Osteoblast (primary cell): ENCODE results near the gene ERC1. TPM values are rescaled to one million over a fixed set of nuclear protein-coding genes. Genes with fewer than 3 reads are reported as not detected.

Experiments used
- DNase-seq: peaks from one replicate; pipeline ENCODE4 v3.0.0; 2011; ENCODE audit warnings: low spot score, mixed read lengths; ENCODE audit not compliant: insufficient read length; ENCODE audit errors: missing footprints
- H2AFZ ChIP-seq: 2 replicates; pipeline ENCODE4 v1.6.0; 2011; ENCODE audit warnings: mild to moderate bottlenecking, low read length
- H3K27ac ChIP-seq: 2 replicates; pipeline ENCODE4 v1.5.1; 2011; ENCODE audit warnings: mild to moderate bottlenecking, low read depth, low read length, moderate library complexity
- H3K27me3 ChIP-seq: 2 replicates; pipeline ENCODE4 v1.6.0; 2012; ENCODE audit warnings: mild to moderate bottlenecking, control low read depth, inconsistent platforms, low read length, moderate library complexity; ENCODE audit not compliant: insufficient read depth
- H3K36me3 ChIP-seq: 2 replicates; pipeline ENCODE4 v1.5.1; 2011; ENCODE audit warnings: mild to moderate bottlenecking, low read length, control low read depth, moderate library complexity; ENCODE audit not compliant: insufficient read depth
- H3K4me1 ChIP-seq: 2 replicates; pipeline ENCODE4 v1.5.1; 2011; ENCODE audit warnings: mild to moderate bottlenecking, low read length, control low read depth, moderate library complexity; ENCODE audit not compliant: insufficient read depth
- H3K4me2 ChIP-seq: 2 replicates; pipeline ENCODE4 v1.6.0; 2011; ENCODE audit warnings: mild to moderate bottlenecking, low read length; ENCODE audit not compliant: insufficient read depth
- H3K4me3 ChIP-seq: fragments of 200-600 bp; sonication (generic); 3 replicates; pipeline ENCODE4 v1.5.1; 2012; ENCODE audit warnings: mild to moderate bottlenecking, low read length, inconsistent platforms; ENCODE audit not compliant: insufficient read depth
- H3K79me2 ChIP-seq: 2 replicates; pipeline ENCODE4 v1.6.0; 2012; ENCODE audit warnings: mild to moderate bottlenecking, low read length, control low read depth, inconsistent platforms; ENCODE audit not compliant: insufficient read depth
- H3K9me3 ChIP-seq: 2 replicates; pipeline ENCODE4 v1.5.1; 2011; ENCODE audit warnings: low read depth, low read length, control low read depth
- H4K20me1 ChIP-seq: 2 replicates; pipeline ENCODE4 v1.6.0; 2012; ENCODE audit warnings: mild to moderate bottlenecking, low read length, control low read depth; ENCODE audit not compliant: insufficient read depth
- CTCF ChIP-seq: IDR thresholded peaks from 2 replicates; pipeline ENCODE4 v1.5.1; 2011; ENCODE audit warnings: mild to moderate bottlenecking, low read depth, low read length, moderate library complexity; ENCODE audit errors: extremely low read depth
- total RNA-seq: library from RNA; depleted of rRNA; stranded (reverse); fragments of >200 nt; gene quantifications from 2 replicates; pipeline ENCODE4 v1.2.3, GENCODE V29; 2012

Gene ERC1
- total RNA-seq, 1 donor, result 36.2 TPM

GRCh38 chr12:1422604-1423315 is 431.7 kb downstream of the ERC1 start:
- Histone ChIP-seq H3K27me3 (no peaks in the 10 kb centered on the region), H3K9me3 (peaks cover 4% of the 10 kb centered on the region), H3K4me2 (no peak overlapping the region), H3K27ac (no peak overlapping the region), H3K79me2 (no peaks in the 10 kb centered on the region), H2AFZ (no peak overlapping the region), H3K4me1 (no peaks in the 10 kb centered on the region), H3K36me3 (no peaks in the 10 kb centered on the region), H3K4me3 (no peak overlapping the region), H4K20me1 (no peaks in the 10 kb centered on the region)
- no peak for DNase-seq
- no peak for TF ChIP-seq CTCF

- Histone ChIP-seq H3K4me1 (peaks cover 8% of the 10 kb centered on the region), H3K27ac (no peak overlapping the region), H3K4me3 (no peak overlapping the region), H3K79me2 (no peaks in the 10 kb centered on the region), H3K27me3 (no peaks in the 10 kb centered on the region), H3K36me3 (no peaks in the 10 kb centered on the region), H3K9me3 (peaks cover 4% of the 10 kb centered on the region), H3K4me2 (no peak overlapping the region), H2AFZ (no peak overlapping the region), H4K20me1 (no peaks in the 10 kb centered on the region)
- no peak for DNase-seq
- TF ChIP-seq CTCF, result no peak
These were observed 433.8 kb downstream of the ERC1 start for GRCh38 chr12:1424674-1425395.

- Histone ChIP-seq H3K9me3 (peaks cover 4% of the 10 kb centered on the region), H3K4me3 (no peak overlapping the region), H3K36me3 (no peaks in the 10 kb centered on the region), H4K20me1 (no peaks in the 10 kb centered on the region), H3K27ac (no peak overlapping the region), H3K27me3 (no peaks in the 10 kb centered on the region), H3K79me2 (no peaks in the 10 kb centered on the region), H2AFZ (no peak overlapping the region), H3K4me2 (no peak overlapping the region), H3K4me1 (peaks cover 11% of the 10 kb centered on the region)
- DNase-seq, result no peak
- TF ChIP-seq CTCF, result no peak
These were observed 434.3 kb downstream of the ERC1 start for GRCh38 chr12:1425396-1425729.

- no peak overlapping the region for H3K27ac ChIP-seq
- H3K79me2 ChIP-seq, result no peaks in the 10 kb centered on the region
- H3K36me3 ChIP-seq, result no peaks in the 10 kb centered on the region
- no peaks in the 10 kb centered on the region for H4K20me1 ChIP-seq
- TF ChIP-seq CTCF, result no peak
- H3K4me2 ChIP-seq, result no peak overlapping the region
- H3K27me3 ChIP-seq, result no peaks in the 10 kb centered on the region
- H3K4me1 ChIP-seq, result peaks cover 11% of the 10 kb centered on the region
- H3K9me3 ChIP-seq, result no peaks in the 10 kb centered on the region
- no peak overlapping the region for H3K4me3 ChIP-seq
- H2AFZ ChIP-seq, result no peak overlapping the region
- DNase-seq, result no peak
These were observed 437.6 kb downstream of the ERC1 start for GRCh38 chr12:1428671-1429070.
